GM21529 (cell line): Measurements from ENCODE around the gene ZFP1.
"Not testable (repeated sequence)": the region's sequence is repeated elsewhere in the genome, so short reads cannot be mapped to it uniquely, and the experiment has no call there.

Source experiments
- ATAC-seq: cut with Tn5 transposase; IDR thresholded peaks from one replicate; pipeline ENCODE4 v1.9.1; 2021; ENCODE audit not compliant: unreplicated experiment

The ZFP1 gene

DNA sequence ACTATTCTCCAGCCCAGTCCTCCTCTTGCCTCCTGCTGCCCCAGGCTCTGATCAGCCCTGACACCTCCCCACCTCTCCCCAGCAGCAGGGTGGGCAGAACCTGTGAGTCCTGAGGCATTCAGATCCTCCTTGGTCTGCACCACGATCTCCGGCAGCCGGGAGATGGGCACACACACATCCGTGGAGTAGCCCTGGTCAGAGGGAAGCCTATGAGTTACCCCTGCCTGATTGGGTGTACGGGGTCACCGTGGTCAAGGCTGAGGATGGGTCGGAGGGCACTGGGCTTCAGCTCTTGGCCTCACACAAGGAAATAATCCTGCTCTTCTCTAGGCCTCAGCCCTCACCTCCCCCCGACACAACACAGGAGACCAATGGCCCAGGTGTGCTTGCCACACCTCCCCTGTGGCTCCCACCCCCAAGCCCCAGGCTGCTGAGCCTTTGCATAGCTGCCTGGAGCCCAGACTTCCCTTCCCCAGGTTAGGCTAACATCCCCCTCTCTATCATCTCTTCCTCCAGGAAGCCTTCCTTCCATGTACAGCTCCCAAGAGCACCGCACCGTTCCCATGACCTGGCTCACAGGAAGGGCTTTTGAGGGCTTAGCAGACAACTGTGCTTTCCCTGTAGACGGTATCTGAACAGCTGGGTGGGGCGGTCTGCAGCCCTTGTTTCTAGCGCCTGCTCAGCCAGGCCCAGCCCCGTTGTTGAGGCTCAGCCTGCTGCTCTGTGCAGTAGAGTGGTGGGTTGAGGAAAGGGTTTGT lies 35.4 kb upstream of the ZFP1 start:
- ATAC-seq: no peak

DNA sequence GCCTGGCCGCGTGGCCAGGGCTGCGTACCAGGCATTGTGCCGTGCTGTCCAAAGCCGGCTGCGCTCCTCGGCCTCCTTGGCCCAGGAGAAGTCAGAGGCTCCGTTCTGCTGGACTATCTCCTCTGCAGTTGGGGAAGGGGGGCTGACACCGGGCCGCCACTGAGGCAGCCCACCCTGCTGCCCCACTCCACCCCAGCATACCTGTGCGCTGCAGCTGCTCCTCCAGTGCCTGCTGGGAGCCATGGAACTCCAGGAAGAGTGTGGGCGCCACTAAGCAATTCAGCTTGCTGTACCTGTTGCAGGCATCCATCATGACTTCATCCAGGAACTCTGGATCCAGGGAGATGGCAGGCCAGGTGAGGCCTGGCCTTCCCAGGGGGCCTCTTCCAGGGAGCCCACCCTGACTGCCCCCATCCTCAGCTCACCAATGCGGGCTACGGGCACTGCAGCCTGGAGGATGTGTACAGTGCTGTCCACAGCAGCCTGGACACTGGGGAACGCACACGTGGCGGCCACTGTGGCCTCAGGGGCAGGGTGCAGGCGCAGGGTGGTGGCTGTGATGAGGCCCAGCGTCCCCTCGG lies 34.7 kb upstream of the ZFP1 start:
- no peak for ATAC-seq

DNA sequence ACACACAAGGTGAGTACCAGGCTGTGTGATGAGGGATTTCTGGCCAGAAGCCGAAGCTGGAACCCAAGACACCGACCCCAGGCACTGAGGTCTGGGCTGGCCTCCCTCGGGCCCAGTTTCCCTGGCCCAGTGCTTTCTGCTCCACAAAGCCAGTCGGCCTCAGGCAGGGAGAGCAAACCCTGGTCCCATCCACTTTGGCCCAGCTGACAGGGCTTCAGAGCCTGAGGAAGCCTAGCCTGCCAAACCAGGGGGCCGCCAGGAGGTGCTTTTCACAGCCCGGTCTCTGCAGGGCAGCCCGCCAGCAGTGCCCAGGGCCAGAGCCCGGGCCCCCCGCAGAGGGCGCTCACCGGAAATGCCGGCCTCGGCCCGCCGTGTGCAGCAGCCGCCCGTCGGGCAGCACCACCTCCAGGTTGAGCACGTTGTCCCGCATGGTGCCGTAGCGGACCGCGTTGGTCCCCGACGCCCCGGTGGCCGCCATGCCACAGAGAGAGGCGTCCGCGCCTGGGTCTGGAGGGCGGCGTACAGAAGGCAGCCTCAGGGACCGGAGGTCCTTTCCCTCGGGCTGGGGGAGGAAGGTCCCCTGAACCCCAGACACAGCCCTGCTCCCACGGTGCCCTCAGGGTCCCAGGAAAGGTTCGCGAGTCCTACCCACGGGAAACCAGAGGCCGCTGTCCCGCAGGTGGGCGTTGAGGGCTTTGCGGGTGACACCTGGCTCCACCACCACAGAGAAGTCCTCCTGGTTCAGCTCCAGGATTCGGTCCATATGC lies 34.0 kb upstream of the ZFP1 start:
- no peak for ATAC-seq

DNA sequence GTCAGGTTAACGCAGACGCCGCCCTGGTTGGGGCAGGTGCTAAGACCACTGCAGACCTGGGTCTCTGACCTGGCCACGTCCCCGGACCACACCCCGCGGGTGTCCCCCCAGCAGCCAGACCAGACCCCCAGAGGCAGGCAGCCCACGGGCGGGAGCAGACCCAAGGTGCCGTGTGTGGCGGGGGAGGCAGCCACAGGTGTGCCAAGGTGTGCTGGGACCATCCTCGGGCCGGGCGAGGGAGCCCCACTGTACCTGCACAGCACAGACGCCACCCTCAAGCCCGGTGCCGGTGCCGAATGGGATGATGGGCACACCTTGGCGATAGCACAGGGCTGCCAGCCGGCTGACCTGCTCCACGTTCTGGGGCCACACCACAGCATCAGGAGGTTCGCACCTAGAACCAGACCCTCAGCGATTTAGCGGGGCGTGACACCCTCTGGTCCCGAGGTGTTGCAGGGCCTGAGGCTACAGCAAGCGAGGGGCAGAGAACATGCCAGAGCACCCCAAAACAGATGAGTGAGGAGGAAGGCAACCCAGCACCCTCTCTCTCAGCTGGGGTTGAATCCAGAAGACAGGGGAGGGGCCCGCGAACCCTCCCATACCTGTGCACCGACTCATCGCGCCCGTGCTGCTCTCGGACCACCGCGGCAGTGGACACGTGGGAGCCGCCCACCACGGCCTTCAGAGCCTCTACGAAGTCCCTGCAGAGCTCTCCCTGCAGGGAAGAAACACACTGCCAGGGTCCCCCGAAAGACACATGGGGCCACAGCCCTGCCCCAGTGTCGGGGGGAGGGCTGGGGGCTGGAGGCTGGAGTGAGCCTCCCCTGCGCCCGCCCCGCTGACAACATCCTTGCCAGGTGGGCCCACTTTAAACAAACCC lies 33.1 kb upstream of the ZFP1 start:
- no peak for ATAC-seq

DNA sequence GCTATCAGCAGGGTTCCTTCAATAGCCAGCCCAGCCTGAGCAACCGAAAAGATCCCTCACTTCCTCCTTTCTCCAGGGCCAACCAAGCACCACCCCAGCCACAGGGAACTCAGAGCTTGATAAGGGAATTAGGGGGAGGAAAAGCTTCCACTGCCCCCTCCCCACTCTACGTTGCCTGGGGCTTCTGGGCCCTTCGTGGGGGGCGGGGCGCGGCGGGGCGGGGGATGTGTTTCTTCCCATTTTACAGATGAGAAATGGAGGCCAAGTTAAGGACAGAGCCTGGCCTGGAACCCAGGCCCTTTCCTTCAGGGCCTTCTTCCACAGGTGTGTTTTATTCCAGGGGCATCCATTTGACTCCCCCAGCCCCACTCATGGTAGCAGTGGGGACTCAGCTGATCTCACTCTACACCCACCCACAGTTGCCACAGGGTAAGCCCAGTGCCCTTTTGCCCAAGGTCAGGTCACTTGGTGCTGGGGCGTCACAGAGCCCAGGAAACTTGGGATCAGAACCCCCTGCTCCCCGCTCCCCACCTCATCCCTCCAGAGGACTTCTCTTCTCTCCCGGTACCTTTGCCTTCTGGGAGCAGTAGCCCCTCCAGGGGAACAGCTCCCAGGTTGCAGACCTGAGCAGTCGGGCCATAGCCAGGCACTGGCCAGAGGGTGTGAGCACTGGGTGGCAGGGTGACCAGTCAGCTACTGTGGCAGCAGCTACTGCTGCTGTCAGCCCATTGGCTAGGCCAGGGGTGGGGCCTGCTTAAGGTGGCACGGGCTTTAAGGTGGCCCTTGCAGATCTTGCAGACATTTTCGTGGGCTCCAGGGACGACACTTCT lies 32.0 kb upstream of the ZFP1 start, which contains the start of gene LDHD:
LDHD (minus strand) TSS at position 700 of the 830 bp plus-strand sequence; CDS start at position 640, 60 bp downstream.
- ATAC-seq: no peak

DNA sequence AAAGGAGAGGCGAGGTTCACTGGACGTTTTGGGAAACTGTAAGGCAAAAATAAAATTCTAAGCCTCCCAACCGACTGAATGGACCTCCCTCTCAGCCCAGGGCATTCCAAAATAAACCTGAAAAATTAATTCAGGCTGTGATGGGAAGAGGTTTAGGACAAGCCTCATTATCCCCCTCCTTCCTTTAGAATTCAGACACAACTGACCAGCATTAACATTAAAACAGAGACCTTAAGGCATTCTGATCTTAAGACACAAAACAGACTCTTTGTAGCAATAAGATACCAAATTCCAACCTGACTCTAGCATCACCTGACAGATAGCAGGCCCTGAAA lies 31.4 kb upstream of the ZFP1 start:
- ATAC-seq: no peak

DNA sequence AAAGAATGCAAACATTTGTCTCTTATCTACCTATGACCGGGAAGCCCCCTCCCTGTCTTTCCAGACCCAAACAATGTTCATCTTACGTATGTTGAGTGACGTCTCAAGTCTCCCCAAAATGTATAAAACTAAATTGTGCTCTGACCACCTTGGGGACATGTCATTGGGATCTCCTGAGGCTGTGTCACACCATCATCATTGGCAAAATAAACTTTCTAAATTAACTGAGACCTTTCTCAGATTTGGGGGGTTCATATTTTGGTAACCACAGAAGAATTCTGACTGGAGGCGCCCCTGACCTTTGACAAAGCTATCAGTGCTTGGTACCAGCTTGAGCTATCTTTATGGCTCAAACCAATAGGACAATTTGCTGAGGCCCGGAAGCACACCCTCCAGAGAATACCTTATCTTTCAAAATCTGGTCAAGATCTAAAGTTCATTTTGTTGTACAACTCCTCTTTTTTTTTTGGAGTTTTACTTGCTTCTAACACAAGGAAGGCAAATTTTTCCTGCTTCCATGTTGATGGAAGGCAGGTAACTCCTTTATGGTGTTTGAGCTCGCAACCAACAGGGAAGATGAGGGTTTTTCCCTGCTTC lies 29.3 kb upstream of the ZFP1 start:
- ATAC-seq: no peak

DNA sequence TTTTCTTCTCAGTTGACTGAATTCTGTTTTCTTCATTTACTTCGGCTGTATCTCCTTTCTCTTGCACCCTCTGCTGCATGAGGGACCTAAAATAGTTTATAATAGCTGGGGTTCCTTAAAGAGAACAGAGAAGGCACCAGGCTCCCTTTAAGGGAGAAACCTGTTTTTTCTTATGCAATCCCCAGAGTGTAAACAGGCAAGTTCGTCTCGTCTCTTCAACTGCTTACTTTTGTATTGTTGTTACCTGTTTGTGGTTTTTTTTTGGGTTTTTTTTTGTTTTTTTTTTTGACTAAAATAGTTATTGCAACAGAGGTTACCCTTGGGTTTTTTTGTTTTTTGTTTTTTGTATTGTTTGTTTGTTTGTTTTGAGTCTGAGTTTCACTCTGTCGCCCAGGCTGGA lies 28.1 kb upstream of the ZFP1 start:
- ATAC-seq: no peak

DNA sequence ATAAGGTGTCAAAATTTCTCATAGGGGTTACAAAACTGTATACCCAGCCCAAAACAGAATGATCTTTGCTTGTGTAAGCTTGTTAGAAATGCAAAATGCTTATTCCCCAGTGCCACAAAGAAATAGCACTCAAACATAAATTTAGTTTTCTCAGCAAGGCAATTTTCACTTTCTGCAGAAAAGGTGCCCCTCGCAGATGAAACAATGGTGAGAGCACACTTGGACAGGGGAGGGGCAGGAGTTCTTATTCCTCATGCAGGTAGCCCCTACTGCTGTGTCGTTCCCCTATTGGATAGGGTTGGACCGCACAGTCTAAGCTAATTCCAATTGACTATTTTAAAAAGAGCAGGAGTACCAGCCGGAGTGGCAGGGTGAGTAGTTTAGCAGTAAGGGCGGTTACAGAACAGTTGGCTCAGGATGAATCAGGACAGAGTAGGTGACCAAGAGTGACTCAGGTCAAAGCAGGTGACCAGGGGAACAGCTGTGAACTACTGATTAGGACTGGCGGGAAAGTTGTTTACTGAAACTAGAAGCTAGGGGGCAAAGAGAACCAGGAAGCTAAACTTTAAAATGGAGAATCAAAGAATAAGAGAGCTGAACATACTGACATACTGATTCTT lies 26.3 kb upstream of the ZFP1 start:
- no peak for ATAC-seq

DNA sequence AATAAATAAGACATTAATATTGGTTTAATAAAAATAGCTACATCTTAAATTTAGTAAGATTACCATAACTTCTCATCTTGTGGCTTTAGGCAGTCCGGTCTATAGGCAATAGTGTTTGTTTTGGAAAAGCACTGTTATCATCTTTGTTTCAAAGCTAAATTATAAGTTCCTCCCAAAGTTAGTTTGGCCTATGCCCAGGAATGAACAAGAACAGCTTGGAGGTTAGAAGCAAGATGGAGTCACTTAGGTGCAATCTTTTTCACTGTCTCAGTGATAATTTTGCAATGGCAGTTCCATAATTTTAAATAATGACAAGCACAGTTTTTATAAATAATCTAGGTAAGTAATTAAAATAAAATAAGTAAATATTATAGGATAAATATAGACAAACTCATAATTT lies 25.7 kb upstream of the ZFP1 start:
- ATAC-seq: no peak

DNA sequence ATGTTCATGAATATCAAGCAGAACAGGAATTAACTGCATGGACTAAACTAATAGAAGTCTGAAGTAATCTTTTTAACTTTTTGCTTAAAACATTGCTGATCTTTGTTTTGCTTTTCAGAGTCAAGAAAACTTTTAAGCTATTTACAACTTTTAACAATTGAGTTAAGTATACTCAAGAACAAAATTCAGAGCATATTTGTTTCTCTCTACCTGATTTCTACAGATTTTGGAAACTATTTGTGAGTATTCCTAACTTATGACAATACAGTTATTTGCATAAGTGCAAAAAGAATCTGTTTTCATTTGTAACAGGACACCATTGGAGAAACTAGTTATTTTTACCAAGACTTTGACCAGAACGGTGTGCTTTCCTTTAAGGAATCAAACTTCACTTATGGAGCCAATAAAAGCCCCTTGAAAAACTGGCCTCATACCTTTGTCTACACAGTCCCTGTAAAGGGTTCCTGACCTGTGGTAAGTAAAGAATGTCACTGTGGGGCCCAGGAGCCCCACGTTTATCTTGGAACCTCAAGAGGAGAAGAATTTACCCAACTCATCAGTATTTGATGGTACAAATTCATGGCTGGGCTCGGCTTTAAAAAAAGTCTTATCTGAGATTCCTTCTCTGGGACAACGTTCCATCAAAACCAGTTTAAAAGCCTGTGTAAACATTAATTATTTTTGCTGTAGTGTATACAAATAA lies 20.5 kb upstream of the ZFP1 start:
- no peak for ATAC-seq

DNA sequence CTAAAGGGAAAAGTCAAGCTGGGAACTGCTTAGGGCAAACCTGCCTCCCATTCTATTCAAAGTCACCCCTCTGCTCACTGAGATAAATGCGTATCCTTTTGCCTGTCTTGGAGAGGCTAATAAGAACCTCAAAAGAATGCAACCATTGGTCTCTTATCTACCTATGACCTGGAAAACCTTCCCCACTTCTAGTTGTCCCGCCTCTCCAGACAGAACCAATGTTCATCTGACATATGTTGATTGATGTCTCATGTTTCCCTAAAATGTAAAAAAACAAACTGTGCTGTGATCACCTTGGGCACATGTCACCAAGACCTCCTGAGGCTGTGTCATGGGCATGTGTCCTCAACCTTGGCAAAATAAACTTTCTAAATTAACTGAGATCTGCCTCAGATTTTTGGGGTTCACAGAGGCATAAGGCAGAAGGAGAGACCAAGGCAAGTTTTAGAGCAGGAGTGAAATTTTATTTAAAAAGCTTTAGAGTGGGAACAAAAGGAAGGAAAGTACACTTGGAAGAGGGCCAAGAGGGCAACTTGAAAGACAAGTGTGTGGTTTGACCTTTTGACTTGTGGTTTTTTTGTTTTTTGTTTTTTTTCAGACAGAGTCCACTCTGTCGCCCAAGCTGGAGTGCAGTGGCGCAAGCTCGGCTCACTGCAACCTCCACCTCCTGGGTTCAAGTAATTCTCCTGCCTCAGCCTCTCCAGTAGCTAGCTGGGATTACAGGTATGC lies 18.7 kb upstream of the ZFP1 start:
- ATAC-seq: not testable (repeated sequence)

DNA sequence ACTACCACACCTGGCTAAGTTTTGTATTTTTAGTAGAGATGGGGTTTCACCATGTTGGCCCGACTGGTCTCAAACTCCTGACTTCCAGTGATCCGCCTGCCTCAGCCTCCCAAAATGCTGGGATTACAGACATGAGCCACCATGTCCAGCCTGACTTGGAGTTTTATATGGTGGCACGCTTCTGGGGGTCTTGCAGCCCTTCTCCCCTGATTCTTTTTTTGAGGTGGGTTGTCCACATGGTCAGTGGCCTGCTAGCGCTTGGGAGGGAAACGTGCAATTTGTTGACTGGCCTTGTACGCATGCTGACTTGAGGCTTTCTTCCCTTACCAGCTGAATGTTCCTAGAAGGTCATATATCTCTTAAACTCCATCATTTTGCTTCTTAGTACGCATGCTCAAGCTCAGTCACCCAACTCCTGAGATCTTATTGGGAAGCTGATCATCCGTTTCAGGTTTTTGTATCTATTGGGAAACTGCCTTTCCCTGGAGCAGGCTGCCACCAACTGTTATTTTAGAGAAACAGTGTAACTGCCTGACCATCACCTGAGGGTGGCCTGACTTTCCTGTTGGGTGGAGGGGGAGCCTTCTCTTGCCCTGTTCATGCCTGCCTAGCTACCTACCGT lies 18.1 kb upstream of the ZFP1 start:
- ATAC-seq: no peak

DNA sequence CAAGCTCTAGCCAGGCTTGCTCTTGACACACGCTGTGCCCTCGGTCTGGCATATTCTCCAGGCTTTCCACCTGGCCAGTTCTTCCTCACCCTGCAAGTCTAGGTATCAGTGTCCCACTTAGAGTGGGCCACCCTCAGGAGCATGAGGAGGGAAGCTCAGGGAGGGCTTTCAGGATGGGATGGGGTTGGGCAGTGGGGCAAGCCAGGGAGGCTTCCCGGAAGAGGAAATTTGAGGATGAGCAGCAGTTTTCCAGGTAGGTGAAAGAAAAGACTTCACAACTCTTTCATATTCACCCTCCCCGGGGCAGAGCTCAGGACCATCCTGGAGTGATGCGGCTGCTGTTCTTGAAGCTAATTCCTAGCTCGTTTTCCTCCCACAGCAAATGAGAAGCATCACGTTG lies 17.2 kb upstream of the ZFP1 start:
- no peak for ATAC-seq

DNA sequence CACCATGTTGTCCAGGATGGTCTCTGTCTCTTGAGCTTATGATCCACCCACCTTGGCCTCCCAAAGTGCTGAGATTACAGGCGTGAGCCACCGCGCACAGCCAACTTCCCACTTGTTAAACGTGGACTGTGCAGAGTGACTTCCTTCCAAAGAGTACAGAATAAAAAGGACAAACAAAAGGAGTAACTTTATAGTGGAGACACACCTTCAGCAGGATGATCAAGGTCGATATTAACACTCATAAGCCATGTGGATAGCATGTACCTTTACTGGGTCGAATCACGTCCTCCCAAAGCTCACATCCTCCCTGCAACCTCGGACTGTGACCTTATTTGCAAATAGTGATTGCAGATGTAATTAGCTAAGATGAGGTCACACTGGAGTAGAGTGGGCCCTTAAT lies 10.1 kb upstream of the ZFP1 start:
- ATAC-seq: no peak

DNA sequence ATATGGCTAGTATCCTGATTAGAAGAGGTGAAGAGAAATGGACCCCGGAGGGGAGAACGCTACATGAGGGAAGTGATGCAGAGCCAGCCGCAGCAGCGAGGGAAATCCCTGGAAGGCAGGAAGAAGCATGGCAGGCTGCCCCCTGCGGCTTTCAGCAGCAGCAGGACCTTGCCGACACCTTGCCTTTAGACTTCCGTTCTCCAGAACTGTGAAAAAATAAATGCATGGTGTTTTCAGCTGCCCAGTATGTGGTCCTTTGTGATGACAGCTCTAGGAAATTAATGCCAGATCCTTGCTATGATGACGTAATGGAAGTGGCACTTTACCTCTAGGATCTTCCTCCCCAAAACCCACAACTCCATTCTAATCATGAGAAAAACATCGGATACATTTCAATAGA lies 9.7 kb upstream of the ZFP1 start:
- no peak for ATAC-seq

DNA sequence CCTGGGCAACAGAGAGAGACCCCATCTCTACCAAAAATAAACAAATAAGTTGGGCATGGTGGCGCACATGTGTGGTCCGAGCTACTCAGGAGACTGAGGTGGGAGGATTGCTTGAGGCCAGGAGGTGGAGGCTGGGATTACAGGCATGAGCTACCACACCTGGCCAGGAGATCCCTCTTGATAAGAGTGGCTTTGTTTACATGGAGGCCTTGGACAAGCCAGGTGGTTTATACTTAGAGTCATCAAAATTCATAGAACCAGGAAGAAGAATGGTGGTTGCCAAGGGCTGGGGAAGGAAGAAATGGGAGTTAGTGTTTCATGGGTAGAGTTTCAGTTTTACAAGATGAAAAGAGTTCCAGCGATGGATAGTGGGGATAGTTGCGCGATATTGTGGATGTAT lies 8.8 kb upstream of the ZFP1 start:
- ATAC-seq: no peak

DNA sequence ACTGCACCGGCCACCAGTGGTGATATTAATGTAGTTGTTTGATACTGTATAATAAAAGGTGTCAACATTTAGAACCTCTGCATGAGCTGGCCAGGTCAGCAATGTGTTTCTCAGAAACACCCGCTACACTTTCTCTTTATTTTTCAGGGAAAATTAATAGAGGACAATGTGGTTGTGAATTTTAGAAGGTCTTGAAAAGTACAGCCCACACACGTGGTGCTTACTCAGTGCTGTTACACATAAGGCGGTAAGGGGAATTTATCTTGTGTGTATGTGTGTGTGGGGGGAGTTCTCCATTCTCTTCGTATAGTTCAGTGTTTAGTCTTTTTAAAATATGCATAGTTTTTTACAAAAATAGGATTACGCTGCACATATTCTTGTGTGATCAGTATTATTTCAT lies 4.4 kb upstream of the ZFP1 start:
- no peak for ATAC-seq
